Activated T-helper 1 cell treated with Interleukin-2 at 50 U/mL for 16 hours (primary cell): ENCODE measurements around the gene CDC42SE2.
"Not testable (repeated sequence)": the region's sequence is repeated elsewhere in the genome, so short reads cannot be mapped to it uniquely, and the experiment has no call there.

Source experiments
- DNase-seq: peaks from one replicate; pipeline ENCODE4 v3.0.0-alpha.2; 2020; ENCODE audit warnings: low read depth

The CDC42SE2 gene

DNA sequence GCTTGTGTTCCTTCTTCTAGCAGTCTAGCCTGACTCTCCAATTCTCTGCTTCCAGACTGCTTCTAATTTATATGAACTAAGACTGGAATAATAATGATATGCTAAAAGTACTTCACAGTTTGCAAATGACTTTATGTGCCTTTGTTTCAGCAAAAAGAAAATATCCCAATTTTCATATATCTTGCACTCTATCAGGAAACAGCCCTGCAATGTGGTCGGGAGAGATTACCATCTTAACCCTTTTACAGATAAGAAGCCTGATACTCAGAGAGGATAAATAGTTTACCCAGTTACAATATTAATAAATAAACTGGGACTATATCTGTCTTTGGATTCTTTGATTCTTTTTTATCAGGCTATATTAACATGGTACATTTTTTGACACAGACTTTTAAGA is 126.0 kb downstream of the CDC42SE2 start:
- DNase-seq = no peak

DNA sequence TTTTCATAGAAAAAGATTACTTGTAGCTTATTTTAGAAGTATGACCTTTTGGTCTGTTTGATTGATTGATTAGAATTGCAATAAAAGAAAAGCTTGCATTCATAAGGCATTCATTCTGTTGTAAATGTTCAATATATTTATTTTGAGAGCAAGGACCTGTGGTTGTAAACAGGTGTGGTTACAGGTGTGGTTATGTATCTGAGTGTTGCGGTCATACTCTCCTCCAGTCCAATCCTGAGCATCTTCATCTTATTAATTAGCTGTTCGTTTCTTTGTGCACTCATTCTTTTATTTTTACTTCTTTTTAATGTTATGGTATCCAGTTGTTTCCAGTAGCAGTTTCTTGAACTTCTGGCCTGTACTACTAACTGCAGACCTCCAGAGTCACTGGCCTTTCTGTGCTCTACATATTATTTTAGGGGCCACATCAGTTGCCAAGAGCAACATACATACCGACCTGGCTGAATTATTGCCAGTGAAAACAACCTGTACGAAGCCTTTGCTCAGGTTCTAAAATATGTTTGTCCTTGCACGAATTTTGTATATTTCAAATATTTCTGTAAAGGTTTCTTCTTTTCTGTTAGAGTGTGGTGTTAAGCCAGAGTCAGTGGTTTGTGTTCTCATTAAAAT is 128.7 kb downstream of the CDC42SE2 start:
- no peak for DNase-seq

DNA sequence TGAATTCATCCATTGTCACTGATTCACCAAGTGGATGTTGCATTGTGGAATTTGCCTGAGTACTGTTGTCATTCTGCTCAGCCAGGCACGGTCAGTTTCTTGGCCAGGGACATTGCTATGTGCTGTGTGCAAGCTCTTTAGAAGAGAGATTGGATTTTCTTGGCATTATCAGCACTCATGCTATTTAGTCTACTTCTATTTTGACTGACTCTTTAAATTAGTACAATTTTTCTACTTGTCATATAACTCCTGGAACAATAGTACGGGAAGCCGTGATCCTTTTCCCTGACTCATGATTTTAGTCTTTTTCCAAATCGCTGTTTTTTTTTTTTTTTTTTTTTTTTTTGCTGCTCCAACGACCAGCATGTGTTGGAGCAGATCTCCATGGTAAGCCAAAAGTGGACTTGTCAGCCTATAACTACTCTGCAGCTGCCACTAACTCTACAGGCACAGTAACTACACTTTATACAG is 129.7 kb downstream of the CDC42SE2 start:
- DNase-seq = no peak

DNA sequence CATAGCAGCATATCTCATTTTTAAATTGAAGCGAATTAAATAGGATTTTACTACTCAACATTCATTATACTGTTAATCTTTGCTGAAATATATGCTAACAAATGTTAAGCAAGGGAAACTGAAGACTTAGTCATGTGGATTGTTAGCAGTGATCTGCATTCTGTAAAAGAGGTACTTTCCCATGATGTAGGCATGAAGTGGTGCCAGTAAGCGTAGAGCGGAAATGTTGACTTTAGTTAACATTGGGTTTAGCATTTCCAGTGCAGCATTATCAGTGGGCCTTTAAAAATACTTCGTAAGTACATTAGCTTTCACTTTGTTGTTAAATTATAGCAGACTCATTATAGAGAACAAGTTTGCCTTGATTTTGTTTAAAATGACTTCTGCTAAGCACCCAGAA is 130.3 kb downstream of the CDC42SE2 start:
- DNase-seq = no peak

DNA sequence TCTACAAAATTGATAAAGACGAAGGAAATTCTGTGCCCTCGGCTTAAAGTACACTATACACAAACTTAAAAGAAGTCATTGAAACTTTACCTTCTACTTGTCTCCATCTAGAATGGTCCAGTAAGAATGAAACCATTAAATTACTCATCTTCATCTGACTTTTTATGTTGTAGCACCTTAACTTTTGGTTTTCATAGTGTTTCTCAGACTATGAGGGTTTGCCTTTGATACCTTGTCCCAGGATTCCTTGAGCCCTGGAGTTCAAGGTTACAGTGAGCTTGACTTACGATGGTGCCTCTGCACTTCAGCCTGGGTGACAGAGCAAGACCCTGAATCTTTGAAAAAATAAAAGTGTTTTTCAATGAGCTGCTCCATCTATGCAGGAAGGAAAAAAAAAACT is 132.2 kb downstream of the CDC42SE2 start:
- DNase-seq = no peak

DNA sequence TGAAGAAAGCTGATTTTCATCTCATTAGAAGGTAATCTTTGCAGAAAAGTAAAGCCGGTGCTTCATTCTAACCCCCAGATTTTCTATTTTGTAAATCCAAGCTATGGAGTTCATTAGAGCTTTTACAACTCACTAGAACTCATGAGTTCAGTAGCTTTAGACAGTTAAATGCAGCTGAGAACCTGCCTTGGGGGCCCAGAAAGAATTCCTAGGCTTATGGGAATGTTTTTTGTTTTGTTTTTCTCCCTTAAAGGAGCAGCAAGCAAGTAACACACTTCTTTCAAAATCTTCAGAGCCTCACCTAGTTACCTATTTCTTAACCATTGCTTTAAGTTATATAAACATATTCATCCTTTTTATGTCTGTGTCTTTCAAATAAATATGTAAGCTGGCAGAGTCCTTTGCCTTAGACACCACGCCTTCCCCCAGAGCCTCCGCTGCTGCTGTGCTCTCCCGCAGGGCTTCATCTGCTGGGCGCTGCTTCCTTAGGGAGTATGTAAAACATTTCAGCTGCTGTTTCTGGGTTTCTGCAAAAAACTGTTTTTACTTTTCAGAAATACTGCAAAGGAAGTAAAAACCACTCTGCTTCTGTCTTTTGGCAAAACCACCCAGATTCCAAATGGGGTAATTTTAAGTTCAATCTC is 132.9 kb downstream of the CDC42SE2 start:
- DNase-seq = no peak

DNA sequence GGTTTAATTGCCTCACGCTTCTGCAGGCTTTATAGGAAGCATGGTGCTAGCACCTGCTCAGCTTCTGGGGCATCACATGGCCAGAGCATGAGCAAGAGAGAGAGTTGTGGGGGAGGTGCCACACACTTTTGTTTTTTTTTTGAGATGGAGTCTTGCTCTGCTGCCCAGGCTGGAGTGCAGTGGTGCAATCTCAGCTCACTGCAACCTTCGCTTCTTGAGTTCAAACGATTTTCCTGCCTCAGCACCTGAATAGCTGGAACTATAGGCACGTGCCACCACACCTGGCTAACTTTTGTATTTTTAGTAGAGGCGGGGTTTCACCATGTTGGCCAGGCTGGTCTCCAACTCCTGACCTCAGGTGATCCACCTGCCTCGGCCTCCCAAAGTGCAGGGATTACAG is 135.2 kb downstream of the CDC42SE2 start:
- not testable (repeated sequence) for DNase-seq

DNA sequence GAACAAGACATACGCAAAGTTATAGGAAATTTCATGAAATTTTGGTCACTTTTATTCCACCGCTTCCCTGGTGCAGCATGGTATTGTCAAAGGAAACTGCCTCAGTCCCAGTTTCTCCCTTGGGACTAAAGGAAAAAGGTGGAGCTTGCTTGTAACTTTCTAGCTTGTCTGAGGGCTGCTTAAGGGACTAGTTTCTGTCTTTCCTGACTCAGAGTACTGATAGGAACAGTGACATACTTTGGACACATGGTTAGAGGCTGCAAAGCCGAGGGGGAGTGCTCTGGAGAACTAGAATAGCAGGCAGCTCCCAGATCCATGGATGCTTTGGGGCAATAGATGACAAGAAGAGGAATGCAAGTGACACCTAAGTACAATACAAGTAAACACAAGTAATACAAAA is 136.7 kb downstream of the CDC42SE2 start:
- no peak for DNase-seq

DNA sequence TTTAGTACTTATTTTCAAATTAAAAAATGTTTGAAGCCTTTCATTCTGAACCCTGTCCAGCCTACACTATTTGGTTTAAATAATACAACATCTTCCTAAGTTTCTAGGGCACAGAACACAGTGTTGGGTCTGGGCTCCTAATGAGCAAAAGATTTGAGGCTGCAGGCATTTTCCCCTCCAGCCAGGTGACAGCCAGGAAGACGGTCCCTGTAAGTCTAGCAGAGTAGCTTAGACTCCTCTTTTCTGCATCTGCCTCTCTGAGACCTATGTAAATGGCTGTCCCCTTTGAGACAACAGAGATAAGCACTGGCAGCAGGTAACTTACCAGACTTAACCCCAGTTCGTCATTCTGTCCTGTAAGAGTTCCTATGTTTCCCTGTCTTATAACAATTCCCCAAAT is 141.8 kb downstream of the CDC42SE2 start:
- no peak for DNase-seq

DNA sequence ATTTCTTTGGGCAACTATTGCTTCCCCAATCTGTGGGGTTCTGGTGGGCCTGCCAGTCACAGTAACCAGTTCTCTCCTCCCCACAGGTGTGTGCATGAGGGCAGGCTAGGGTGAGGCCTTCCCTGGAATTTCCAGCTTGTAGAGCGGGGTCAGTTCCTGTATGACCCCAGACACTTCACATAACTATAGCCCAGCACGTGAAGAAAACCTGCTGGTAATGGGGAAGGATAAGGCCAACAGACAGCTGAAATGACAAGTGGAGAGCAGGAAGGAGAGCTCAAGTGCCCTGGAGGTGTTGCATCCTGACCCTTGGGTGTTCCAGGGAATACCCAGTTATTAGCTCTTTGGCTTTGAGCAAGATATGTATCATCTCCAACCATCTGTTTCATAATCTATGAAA is 142.2 kb downstream of the CDC42SE2 start:
- no peak for DNase-seq

DNA sequence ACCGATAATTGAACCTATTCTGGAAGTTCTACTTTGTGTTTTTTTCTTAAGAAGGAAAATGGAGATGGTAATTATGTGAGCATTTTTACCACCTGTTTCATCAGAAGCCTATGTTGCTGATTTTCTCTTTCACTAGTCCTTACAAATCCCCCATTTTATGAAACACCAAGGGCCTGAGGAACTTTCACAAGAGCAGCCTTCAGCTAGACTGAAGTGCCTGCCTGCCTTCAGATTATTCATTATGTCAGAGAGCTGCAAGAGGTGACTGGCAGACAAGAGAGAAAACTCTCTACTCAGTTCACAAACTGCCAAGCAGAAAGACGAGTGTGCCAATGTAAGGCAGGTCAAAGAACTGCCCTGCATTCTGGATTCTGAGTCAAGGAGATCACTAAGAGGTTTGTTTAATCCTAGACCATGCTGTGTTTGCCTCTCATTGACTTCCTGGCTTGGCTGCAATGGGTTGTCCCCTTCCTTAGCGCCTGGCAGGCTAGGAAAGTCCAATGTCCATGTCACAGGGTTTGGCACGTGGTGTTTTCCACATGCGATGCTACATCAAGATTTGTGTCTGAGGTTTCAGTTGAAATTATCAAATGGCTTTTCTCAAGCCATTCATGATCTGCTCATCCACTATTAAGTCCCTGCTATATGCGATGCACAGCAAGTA is 143.3 kb downstream of the CDC42SE2 start:
- no peak for DNase-seq

DNA sequence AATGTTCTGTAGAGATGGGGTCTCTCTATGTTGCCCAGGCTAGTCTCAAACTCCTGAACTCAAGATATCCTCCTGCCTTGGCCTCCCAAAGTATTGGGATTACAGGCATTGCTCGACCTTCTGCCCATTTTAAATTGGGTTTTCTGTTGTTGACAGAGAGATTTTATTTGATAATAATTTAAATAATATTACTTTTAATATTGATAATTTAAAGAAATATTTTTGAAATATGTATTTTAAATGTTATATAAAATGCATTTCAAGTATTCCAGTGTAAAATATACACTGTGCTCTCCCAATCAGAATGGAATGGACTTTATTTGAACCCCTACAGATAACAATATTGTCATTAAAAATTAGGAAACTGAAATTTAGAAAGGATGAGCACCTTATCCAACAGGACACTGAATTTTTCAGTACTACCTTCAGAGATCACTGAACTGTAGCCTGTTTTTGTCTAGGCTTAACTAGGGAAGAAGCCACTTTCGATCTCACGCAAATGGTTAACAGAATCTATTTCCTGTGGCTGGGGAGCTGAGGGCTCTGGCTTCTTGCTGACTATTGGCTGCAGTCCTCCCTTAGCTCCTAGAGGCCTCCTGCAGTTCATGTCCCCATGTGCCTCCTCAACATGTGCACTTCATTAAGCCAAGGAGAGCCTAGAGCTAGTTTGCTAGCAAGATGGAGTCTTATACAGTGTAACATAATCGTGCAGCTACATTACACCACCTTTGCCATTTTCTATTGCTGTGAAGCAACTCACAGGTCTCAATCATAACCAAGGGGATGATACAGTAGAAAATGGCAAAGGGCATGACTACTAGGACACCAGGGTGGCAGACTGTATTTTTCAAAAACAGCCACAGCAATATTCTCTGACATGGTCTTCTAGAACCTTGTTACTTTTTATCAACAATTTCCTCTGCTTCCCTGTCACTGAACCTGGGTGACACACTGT is 150.0 kb downstream of the CDC42SE2 start:
- DNase-seq = no peak

DNA sequence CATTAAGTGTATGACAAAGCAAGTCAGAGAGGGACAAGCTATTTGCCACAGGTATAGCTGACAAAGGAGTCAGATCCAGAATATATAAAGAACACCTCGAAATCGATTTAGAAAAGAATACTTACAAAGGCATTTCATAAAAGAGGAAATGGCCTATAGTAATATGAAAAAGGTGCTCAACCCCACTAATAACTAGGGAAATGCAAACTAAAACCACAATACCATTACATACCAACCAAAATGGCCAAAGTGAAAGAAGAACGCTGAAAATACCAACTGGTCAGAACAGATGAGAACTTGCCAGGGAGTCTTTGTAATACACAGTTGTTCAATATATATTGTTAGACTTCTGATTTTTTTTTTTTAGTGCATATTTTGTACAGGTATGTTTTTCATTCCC is 152.9 kb downstream of the CDC42SE2 start:
- DNase-seq = no peak

DNA sequence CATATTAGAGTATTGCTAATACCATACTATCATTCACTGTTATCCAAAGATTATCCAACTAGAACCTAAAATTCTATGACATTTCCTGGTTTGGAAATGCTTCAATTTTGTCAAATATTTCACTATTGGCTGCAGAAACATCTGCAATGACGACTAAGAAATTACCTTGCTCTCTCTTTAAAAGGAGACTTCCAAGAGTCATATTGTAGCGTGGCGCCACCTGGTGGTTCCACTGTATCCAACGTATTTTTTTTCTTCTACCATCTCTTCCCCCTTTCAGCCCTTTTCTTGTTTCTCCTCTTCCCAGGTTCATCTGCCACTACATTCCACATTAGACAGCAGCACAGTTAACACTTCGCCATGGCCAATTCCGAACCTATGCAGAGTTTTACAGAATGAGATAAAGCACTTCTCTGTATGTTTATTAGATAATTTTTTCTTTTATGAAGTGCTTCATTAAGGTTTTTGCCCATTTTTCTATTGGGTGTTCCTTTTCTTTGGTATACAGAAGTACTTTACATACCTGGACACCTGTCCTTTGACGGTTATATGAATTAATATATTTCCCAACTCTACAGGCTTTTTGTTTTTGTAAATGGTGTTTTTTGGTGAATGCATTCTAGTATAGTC is 153.5 kb downstream of the CDC42SE2 start:
- DNase-seq = peak; percentile 64

DNA sequence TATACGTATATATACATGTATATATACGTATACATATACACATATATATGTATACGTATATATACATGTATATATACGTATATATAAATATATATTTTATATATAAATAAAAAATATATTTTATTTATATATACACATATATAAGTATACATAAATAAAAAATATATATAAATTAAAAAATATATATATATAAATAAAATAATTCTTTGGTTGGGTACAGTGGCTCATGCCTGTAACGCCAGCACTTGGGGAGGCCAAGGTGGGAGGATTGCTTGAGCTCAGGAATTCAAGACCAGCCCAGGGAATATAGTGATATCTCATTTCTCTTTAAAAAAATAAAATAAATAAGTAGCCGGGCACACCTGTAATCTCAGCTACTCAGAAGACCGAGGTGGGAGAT is 155.0 kb downstream of the CDC42SE2 start:
- no peak for DNase-seq

DNA sequence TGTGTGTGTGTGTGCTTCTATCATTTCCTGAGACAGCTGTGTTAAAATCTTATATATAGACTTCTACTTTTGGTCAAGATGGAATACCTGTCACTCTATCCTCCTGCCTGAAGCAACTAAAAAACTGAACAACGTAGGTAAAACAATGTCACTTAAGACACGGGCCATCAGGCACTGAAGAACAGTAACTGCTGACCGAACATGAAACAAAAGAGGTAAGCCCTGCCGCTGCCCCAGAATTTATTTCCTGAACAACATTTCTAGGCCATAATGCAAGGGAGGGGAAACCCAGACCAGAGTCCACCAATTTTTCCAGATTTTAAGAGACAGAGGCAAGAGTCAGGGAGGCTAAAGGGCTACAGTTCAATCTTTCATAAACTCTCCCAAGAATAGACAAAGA is 156.0 kb downstream of the CDC42SE2 start:
- DNase-seq = no peak

DNA sequence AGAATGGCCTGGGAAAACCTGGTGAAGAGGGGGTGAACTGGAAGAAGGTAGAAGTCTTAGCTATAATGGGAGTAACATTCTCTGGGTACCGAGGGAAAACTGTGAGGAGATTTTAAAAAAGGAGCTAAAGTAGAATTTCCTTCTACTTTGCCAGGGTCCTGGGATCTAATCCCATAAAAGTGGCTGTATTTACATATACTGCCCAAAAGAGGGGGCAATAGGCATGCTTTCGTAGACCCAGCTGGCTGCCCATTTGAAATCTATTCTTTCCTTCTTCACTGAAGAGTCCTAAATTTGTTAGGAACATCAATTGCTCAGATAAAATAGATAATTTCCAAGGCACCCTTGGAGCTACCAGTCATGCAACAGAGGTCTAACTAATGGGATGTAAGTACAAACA is 159.2 kb downstream of the CDC42SE2 start:
- no peak for DNase-seq

DNA sequence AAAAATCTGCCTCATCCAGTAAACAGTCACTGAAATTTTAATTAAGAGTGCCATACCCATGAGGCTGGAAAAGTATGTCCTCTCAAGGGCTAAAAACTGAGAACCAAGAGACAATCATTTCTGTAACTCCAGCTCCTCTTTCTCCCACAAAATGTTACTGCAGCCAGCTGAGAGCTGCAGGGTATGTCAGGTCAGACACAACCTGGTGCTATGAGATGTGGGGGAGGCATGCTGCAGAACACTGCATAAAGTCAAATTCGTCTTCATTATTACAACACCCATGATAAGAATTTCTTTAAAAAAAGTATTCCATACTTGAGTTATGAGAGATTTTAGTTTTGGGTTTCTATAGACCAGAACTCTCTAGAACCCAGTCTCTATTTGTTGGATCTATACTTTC is 162.2 kb downstream of the CDC42SE2 start:
- no peak for DNase-seq

DNA sequence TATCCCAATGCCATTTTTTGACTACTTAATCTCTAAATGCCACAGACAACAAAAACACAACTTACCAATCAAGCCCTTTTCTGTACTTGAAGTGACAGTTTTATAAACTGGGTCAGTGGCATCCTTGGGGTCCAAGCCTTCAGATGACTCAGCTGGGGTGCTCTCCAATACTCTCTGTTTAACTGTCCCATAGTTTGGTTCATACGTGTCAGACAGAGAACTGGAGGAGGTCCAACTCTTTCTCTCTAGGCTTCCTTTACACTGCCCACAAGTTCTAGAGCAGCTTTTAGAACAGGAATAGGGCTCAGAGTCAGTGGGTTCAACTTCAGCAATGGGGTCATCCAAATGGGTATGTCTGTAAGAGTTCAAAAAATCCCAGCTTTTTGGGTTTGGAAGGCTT is 166.9 kb downstream of the CDC42SE2 start:
- no peak for DNase-seq

DNA sequence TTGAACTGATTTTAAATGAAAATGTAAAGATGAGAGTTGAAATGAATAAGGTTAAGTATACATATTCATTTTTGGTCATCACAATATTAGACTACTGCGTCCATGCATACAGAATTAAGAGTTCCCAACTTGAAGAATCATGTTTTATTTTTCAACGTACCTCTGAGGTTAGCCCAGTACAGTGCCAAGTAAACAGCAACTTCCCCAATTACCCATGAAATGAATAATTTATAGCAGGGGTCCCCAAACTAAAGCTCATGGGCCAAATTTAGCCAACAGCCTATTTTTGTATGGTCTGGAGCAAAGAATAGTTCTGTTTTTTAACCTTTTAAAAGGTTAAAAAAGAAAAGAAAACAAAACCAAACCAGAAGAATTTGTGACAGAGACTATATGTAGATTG is 167.9 kb downstream of the CDC42SE2 start:
- DNase-seq = no peak

DNA sequence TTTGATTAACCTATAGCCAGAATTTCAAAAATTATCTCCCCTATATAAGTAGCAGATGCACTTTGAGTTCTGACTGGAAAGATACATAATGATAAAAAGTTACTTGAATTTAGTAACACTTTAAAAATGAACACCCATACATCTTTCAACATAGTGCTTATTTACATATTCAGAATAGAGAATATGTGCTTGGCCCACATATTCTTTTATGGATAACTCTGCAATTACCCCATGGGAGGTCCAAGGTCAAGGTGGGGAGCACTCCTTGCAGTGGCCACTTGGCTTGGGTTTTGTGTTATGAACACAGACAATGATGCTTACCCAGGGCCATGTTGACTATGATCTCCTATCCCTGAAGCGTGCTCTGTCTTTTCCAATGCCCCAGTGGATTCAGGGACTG is 169.3 kb downstream of the CDC42SE2 start:
- no peak for DNase-seq

DNA sequence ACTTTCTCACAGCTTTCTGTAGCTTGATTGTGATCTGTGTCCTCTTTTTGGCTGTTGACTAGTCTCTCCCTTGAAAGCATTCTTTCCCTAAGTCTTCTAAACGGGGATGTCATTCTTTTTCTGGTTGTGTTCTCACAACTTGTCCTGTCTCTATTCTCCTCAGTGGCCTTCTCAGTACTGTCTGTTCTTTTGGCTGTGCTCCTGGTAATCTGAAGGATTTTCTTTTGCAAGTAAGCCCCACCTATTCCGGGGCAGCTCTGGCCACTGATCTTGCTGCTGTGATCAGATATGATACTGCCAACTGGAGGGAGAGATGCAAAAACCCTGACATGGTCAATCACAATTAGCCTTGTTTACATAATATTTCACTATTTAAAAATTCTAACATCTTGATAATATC is 172.2 kb downstream of the CDC42SE2 start:
- no peak for DNase-seq
